Kidney (tissue), 14 donors: ENCODE data around the gene ANAPC16. TPM values are rescaled to one million over a fixed set of nuclear protein-coding genes. Genes with fewer than 3 reads are reported as not detected.

Experiments used
- DNase-seq, 5 donors: peaks; one replicate each; pipeline ENCODE4 v3.0.0-alpha.2; 2013 to 2020
- FAIRE-seq: peaks from 2 replicates; lab custom pipeline; 2012; peaks lifted over from hg19 to GRCh38; lab: Jason Lieb, UNC
- H3K27ac ChIP-seq, 2 donors: one replicate each; pipeline ENCODE4 v1.7.0; 2013; ENCODE audit warnings: low read depth in 2 of 2, low read length in 2 of 2, inconsistent platforms in 1 of 2
- H3K27me3 ChIP-seq: one replicate; pipeline ENCODE4 v1.7.1; 2013; ENCODE audit warnings: low read length, inconsistent platforms; ENCODE audit not compliant: control insufficient read depth, insufficient read depth
- H3K36me3 ChIP-seq, 3 donors: one replicate each; pipeline versions ENCODE4 v1.7.0 to v1.7.1; 2013; ENCODE audit warnings: low read length in 3 of 3, control low read depth in 1 of 3, inconsistent platforms in 1 of 3; ENCODE audit not compliant: insufficient read depth in 3 of 3, control insufficient read depth in 2 of 3
- H3K4me1 ChIP-seq, 3 donors: one replicate each; pipeline versions ENCODE4 v1.7.0 to v1.7.1; 2013; ENCODE audit warnings: low read length in 3 of 3, inconsistent platforms in 1 of 3, low read depth in 1 of 3; ENCODE audit not compliant: control insufficient read depth in 2 of 3, insufficient read depth in 2 of 3
- H3K4me3 ChIP-seq, 3 donors: one replicate each; pipeline versions ENCODE4 v1.7.0 to v1.8.1; 2013; ENCODE audit warnings: low read length in 3 of 3, control low read depth in 1 of 3, inconsistent platforms in 1 of 3
- H3K9ac ChIP-seq, 3 donors: one replicate each; pipeline versions ENCODE4 v1.7.0 to v1.7.1; 2013; ENCODE audit warnings: low read length in 3 of 3, control low read depth in 1 of 3, inconsistent platforms in 1 of 3
- H3K9me3 ChIP-seq, 3 donors: one replicate each; pipeline versions ENCODE4 v1.7.0 to v1.7.1; 2013; ENCODE audit warnings: low read length in 3 of 3, control low read depth in 1 of 3, inconsistent platforms in 1 of 3; ENCODE audit not compliant: control insufficient read depth in 2 of 3, insufficient read depth in 1 of 3
- intact Hi-C: fragments of 100-400 bp; cut with DNase I; formaldehyde crosslinking; loops from one replicate; pipeline ENCODE4 v1.11.1; 2022
- polyA plus RNA-seq: library from polyadenylated mRNA; stranded (reverse); fragments of 350-450 nt; fragmentation: Illumina TruSeq; extraction: RNeasy Lipid Tissue Mini Kit (QIAGEN cat#74804); gene quantifications from one replicate; pipeline ENCODE4 v1.2.3, GENCODE V29; 2014; ENCODE audit warnings: low read depth, low replicate concordance; ENCODE audit not compliant: insufficient read depth
- total RNA-seq: library from RNA; stranded (reverse); fragmentation: NEBNext Ultra II Directional; extraction: Animal tissue kit (Norgen Biotek cat#: 25700); gene quantifications from one replicate; pipeline ENCODE4 v1.2.1, GENCODE V29; 2021
- TF ChIP-seq, protein P1 (sequence below): IDR thresholded peaks from 3 replicates; pipeline ENCODE4 v1.5.1; 2012; ENCODE audit warnings: mild to moderate bottlenecking, moderate library complexity, borderline replicate concordance; ENCODE audit not compliant: insufficient read depth; ENCODE audit errors: extremely low read depth
- donor health status: control.
- donor health status: control.
- donor health status: control.
- donor health status: control.
- donor health status: control.
- donor health status: DM: yes; HTN: yes; CAD: no.
- donor health status: Normal renal cell carcinoma (clear cell type).

The ANAPC16 gene
- total and polyA plus RNA-seq, 2 donors from 2014 or later: 132 to 210 TPM

DNA sequence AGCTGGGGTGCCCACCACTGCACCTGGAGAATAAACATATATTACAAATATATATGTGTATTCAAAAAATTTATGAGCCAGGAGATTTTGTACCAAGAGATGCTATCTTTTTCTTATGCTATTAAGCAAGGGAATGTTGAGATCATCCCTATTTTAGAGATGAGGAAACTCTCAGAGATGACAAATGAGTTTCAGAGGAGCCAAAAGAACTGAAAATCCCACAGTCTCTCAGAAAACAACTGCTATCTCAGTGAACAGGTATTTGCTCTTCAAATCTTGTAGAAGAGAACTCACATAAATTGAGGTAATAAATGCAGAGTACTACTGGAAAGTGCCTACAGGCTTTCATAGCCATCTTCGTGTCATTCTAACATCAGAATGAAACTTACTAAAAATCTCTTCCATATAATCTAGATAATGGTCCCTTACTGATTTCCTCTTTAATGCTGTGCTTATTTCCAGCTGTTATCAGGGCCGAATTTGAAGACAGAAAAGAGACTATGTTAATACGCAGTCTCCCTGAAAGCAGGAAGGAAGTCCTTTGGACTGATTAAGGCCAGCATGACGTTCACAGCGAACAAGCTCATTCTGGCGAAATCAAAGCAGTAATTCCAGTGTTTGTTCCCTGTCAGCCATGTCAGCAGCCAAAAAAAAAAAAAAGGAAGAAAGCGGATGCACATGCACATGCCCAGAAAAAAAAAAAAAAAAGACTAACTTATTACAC is 29.4 kb upstream of the ANAPC16 start:
- Histone ChIP-seq H3K36me3 (no peaks in the 10 kb centered on the region), H3K4me3 (no peak overlapping the region), H3K9me3 (no peaks in the 10 kb centered on the region), H3K27me3 (no peaks in the 10 kb centered on the region), H3K4me1 (no peaks in the 10 kb centered on the region), H3K27ac (peak overlapping the region; percentile 37 to 95), H3K9ac (peak overlapping the region in 1 of 3 donors; percentile 0)
- intact Hi-C loops: no loop called here
- DNase-seq (peak in 2 of 5 donors; percentile 6 to 49), FAIRE-seq (no peak)
- TF ChIP-seq, protein P1, sequence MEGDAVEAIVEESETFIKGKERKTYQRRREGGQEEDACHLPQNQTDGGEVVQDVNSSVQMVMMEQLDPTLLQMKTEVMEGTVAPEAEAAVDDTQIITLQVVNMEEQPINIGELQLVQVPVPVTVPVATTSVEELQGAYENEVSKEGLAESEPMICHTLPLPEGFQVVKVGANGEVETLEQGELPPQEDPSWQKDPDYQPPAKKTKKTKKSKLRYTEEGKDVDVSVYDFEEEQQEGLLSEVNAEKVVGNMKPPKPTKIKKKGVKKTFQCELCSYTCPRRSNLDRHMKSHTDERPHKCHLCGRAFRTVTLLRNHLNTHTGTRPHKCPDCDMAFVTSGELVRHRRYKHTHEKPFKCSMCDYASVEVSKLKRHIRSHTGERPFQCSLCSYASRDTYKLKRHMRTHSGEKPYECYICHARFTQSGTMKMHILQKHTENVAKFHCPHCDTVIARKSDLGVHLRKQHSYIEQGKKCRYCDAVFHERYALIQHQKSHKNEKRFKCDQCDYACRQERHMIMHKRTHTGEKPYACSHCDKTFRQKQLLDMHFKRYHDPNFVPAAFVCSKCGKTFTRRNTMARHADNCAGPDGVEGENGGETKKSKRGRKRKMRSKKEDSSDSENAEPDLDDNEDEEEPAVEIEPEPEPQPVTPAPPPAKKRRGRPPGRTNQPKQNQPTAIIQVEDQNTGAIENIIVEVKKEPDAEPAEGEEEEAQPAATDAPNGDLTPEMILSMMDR: no peak

DNA sequence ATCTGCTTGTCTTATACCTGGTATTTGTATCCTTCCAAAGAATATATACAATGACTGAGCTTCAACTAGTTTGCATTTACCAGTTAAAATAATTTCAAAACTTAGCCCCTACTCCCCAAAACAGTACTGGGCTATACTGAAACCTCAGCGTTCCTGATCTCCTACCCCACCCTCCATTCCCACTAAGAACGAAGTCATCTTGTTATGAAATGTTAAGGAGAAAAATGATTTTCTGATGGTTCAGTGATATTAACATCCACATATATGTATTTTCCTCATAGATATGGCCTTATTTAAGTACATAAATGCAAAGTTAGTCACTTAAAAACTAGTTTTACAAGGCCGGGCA is 28.9 kb upstream of the ANAPC16 start:
- DNase-seq (no peak), FAIRE-seq (no peak)
- H3K27ac ChIP-seq: peak overlapping the region; percentile 53 to 95
- intact Hi-C loops: no loop called here
- H3K36me3 ChIP-seq: no peaks in the 10 kb centered on the region
- H3K4me3 ChIP-seq: peak overlapping the region in 1 of 3 donors; percentile 12
- H3K9me3 ChIP-seq: no peaks in the 10 kb centered on the region
- peak overlapping the region in 1 of 3 donors; percentile 0 for H3K9ac ChIP-seq
- H3K4me1 ChIP-seq: no peaks in the 10 kb centered on the region
- TF ChIP-seq, protein P1: no peak
- no peaks in the 10 kb centered on the region for H3K27me3 ChIP-seq

DNA sequence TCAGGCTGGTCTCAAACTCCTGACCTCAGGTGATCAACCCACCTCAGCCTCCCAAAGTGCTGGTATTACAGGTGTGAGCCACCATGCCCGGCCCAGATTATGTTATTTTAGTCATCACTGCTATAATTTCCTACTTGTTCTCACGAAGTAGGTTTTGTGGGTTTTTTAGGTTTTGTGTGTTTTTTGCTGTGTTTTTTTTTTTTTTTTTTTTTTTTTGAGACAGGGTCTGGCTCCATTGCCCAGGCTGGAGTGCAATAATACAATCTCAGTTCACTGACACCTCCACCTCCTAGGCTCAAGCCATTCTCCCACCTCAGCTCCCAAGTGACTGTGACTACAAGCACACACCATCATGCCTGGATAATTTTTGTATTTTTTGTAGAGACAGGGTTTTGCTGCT is 20.9 kb upstream of the ANAPC16 start:
- Histone ChIP-seq H3K4me1 (no peaks in the 10 kb centered on the region), H3K36me3 (peaks cover 0 to 4% (median 0%) of the 10 kb centered on the region in 3 donors), H3K9me3 (no peaks in the 10 kb centered on the region), H3K27ac (no peak overlapping the region), H3K4me3 (no peak overlapping the region), H3K9ac (no peak overlapping the region), H3K27me3 (no peaks in the 10 kb centered on the region)
- FAIRE-seq (no peak), DNase-seq (no peak)
- TF ChIP-seq, protein P1: no peak
- intact Hi-C loops: no loop called here
